GM23338 (cell line): Measurements from ENCODE around the gene DDX41.
"Not testable (repeated sequence)": the region's sequence is repeated elsewhere in the genome, so short reads cannot be mapped to it uniquely, and the experiment has no call there.

Experiments
- CREB1 ChIP-seq: fragments of 250-450 bp; sonication (Bioruptor Pico); IDR thresholded peaks from 2 replicates; pipeline ENCODE4 v1.5.0; 2020; ENCODE audit warnings: low read depth, mild to moderate bottlenecking, moderate library complexity
- EZH2 ChIP-seq: fragments of 200-600 bp; sonication (generic); IDR thresholded peaks from one replicate; pipeline ENCODE4 v1.8.0; 2017; ENCODE audit warnings: antibody characterized with exemption, mild to moderate bottlenecking, low read depth; ENCODE audit not compliant: unreplicated experiment
- POLR2AphosphoS5 ChIP-seq: IDR thresholded peaks from 2 replicates; pipeline ENCODE4 v1.6.1; 2016; ENCODE audit warnings: antibody characterized with exemption, low read depth
- TF ChIP-seq, protein P1 (sequence below), 2 experiments: fragments of 200-600 bp in 1 of 2; sonication (generic) in 1 of 2; conservative IDR thresholded peaks; 2 replicates each; pipeline versions ENCODE4 v1.5.1 to v1.6.1; 2016 to 2017; ENCODE audit warnings: antibody characterized with exemption in 2 of 2, low read depth in 2 of 2, mild to moderate bottlenecking in 2 of 2, moderate library complexity in 1 of 2
- TF ChIP-seq, protein P2 (sequence below): IDR thresholded peaks from one replicate; pipeline ENCODE4 v1.6.1; 2018; ENCODE audit warnings: antibody characterized with exemption; ENCODE audit not compliant: unreplicated experiment

GRCh38 chr5:177485753-177486152, 31.0 kb downstream of the DDX41 start:
- TF ChIP-seq, protein P1, sequence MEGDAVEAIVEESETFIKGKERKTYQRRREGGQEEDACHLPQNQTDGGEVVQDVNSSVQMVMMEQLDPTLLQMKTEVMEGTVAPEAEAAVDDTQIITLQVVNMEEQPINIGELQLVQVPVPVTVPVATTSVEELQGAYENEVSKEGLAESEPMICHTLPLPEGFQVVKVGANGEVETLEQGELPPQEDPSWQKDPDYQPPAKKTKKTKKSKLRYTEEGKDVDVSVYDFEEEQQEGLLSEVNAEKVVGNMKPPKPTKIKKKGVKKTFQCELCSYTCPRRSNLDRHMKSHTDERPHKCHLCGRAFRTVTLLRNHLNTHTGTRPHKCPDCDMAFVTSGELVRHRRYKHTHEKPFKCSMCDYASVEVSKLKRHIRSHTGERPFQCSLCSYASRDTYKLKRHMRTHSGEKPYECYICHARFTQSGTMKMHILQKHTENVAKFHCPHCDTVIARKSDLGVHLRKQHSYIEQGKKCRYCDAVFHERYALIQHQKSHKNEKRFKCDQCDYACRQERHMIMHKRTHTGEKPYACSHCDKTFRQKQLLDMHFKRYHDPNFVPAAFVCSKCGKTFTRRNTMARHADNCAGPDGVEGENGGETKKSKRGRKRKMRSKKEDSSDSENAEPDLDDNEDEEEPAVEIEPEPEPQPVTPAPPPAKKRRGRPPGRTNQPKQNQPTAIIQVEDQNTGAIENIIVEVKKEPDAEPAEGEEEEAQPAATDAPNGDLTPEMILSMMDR (conservative IDR thresholded peaks at IDR 0.05; ENCODE audit: low read depth in 2 of 2), result not testable (repeated sequence)
- not testable (repeated sequence) for TF ChIP-seq EZH2; POLR2AphosphoS5; CREB1 (CRISPR knock-in tag)
- TF ChIP-seq, protein P2, sequence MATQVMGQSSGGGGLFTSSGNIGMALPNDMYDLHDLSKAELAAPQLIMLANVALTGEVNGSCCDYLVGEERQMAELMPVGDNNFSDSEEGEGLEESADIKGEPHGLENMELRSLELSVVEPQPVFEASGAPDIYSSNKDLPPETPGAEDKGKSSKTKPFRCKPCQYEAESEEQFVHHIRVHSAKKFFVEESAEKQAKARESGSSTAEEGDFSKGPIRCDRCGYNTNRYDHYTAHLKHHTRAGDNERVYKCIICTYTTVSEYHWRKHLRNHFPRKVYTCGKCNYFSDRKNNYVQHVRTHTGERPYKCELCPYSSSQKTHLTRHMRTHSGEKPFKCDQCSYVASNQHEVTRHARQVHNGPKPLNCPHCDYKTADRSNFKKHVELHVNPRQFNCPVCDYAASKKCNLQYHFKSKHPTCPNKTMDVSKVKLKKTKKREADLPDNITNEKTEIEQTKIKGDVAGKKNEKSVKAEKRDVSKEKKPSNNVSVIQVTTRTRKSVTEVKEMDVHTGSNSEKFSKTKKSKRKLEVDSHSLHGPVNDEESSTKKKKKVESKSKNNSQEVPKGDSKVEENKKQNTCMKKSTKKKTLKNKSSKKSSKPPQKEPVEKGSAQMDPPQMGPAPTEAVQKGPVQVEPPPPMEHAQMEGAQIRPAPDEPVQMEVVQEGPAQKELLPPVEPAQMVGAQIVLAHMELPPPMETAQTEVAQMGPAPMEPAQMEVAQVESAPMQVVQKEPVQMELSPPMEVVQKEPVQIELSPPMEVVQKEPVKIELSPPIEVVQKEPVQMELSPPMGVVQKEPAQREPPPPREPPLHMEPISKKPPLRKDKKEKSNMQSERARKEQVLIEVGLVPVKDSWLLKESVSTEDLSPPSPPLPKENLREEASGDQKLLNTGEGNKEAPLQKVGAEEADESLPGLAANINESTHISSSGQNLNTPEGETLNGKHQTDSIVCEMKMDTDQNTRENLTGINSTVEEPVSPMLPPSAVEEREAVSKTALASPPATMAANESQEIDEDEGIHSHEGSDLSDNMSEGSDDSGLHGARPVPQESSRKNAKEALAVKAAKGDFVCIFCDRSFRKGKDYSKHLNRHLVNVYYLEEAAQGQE, result not testable (repeated sequence)
